ENCODE results near the gene DRG2. TPM values are rescaled to one million over a fixed set of nuclear protein-coding genes. Genes with fewer than 3 reads are reported as not detected.

DRG2 gene
- total and polyA plus RNA-seq, 9 of the 15 experiments (the other 6 are each of a cell fraction or from before 2014, with no cell fraction given): 6.6 to 36.7 (median 26.1) TPM

DNA sequence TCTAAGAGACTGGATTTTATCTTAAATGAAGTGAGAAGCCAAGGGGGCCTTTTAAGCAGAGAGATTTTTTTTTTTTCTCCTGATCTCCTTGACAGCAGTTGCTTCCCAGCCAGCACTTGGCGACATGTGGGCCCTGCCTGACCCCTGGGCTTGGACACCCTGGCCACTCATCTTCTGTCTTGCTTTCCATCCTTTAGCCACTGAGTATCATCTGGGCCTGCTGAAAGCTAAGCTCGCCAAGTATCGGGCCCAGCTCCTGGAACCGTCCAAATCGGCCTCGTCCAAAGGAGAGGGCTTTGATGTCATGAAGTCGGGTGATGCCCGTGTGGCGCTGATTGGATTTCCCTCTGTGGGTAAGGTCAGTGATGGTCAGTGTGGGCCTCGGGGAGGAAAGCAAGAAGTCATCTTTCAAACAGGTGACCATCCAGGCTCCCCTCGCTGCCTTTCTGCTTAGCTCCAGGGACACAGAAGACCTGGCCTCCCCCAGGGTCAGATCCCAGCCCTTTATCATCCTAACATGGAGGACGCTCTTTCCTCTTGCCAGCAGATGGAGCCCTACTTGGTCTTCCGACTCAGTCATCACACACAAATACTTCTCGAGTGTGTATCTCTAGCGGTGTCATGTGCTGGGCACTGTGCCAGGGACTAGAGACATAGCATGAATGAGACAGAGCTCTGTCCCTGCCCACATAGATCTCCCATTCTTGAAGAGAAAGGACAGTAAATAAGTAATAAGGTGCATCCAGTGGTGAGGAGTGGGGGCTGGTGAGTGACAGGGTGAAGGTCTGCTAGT lies 6.1 kb downstream of the DRG2 start (continued):
- TF ChIP-seq HMGXB4 (CRISPR knock-in tag; IDR thresholded peaks at IDR 0.05): no peak
- TF ChIP-seq ETV1 (tag; conservative IDR thresholded peaks at IDR 0.05; ENCODE audit: low read depth): no peak
- TF ChIP-seq, protein P1, sequence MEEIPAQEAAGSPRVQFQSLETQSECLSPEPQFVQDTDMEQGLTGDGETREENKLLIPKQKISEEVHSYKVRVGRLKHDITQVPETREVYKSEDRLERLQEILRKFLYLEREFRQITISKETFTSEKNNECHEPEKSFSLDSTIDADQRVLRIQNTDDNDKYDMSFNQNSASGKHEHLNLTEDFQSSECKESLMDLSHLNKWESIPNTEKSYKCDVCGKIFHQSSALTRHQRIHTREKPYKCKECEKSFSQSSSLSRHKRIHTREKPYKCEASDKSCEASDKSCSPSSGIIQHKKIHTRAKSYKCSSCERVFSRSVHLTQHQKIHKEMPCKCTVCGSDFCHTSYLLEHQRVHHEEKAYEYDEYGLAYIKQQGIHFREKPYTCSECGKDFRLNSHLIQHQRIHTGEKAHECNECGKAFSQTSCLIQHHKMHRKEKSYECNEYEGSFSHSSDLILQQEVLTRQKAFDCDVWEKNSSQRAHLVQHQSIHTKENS (CRISPR knock-in tag; IDR thresholded peaks at IDR 0.05): no peak
- TF ChIP-seq SREBF2 (CRISPR knock-in tag; IDR thresholded peaks at IDR 0.05): no peak
- TF ChIP-seq, protein P2, sequence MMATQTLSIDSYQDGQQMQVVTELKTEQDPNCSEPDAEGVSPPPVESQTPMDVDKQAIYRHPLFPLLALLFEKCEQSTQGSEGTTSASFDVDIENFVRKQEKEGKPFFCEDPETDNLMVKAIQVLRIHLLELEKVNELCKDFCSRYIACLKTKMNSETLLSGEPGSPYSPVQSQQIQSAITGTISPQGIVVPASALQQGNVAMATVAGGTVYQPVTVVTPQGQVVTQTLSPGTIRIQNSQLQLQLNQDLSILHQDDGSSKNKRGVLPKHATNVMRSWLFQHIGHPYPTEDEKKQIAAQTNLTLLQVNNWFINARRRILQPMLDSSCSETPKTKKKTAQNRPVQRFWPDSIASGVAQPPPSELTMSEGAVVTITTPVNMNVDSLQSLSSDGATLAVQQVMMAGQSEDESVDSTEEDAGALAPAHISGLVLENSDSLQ (IDR thresholded peaks at IDR 0.05): peak; percentile 13; the same call in 1 of the 2 replicates
- peak; percentile 26; the same call in 1 of the 2 replicates for TF ChIP-seq NCOR1 (IDR thresholded peaks at IDR 0.05)
- peak; percentile 26; the same call in 1 of the 2 replicates for TF ChIP-seq MAX (CRISPR knock-in tag; IDR thresholded peaks at IDR 0.05)
- TF ChIP-seq SP1 (CRISPR knock-in tag; IDR thresholded peaks at IDR 0.05): no peak
- TF ChIP-seq E2F1 (CRISPR knock-in tag; IDR thresholded peaks at IDR 0.05): no peak
- TF ChIP-seq NFIC (IDR thresholded peaks at IDR 0.05): peak; percentile 95
- TF ChIP-seq, protein P3, sequence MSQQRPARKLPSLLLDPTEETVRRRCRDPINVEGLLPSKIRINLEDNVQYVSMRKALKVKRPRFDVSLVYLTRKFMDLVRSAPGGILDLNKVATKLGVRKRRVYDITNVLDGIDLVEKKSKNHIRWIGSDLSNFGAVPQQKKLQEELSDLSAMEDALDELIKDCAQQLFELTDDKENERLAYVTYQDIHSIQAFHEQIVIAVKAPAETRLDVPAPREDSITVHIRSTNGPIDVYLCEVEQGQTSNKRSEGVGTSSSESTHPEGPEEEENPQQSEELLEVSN (IDR thresholded peaks at IDR 0.05; ENCODE audit: borderline replicate concordance in 1 of 2, extremely low read depth in 1 of 2, insufficient read depth in 1 of 2, insufficient read length in 1 of 2, low read depth in 1 of 2, low read length in 1 of 2, poor library complexity in 1 of 2, severe bottlenecking in 1 of 2): no peak
